ENCODE measurements around the gene SFRP5.

Gene SFRP5

DNA sequence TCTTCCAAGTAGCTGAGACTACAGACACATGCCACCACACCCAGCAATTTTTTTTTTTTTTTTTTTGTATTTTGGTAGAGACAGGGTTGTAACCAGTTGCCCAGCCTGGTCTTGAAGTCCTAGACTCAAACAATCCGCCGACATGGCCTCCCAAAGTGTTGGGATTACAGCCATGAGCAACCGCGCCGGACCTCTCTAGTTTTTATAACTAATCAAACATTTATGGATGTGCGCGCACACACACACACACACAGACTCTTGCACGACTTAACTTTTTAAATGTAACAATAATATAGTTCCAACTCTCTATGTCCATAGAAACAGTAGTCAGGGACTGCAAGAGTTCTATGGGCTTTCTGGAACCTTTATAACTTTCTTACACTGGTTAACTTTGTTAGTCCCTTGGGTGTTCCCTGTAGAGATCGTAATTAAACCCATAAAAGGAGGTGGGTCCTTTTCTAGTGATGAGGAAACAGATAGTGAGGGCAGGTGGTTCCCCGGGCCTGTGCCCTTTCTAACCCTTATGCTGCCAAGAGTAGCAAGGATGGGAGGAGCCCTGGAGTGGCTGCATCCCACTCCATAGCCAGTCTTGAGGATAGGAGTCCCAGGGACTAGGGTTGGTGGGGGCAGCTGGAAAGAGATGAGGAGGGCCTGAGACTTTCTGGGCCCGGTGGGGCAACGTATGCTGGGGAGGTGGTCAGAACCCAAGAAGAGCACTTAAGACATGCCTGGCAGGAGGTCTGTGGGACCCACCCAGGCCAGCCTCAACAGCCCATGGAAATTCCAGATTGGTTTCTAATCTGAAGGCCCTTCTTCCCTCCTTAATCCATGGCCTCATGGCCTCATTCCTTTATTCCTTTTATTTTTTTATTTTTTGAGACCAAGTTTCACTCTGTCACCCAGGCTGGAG is 49.7 kb downstream of the SFRP5 start:
- H3K4me3 Mint-ChIP-seq = no peak overlapping the region
- no peaks in the 10 kb centered on the region for H3K9me3 Mint-ChIP-seq
- H3K27ac Mint-ChIP-seq = no peak overlapping the region
- ATAC-seq (no peak), DNase-seq (no peak)
- H3K4me1 Mint-ChIP-seq = no peaks in the 10 kb centered on the region
- H3K36me3 Mint-ChIP-seq (ENCODE audit: low read depth) = no peaks in the 10 kb centered on the region
- H3K27me3 Mint-ChIP-seq = peaks cover 2% of the 10 kb centered on the region

DNA sequence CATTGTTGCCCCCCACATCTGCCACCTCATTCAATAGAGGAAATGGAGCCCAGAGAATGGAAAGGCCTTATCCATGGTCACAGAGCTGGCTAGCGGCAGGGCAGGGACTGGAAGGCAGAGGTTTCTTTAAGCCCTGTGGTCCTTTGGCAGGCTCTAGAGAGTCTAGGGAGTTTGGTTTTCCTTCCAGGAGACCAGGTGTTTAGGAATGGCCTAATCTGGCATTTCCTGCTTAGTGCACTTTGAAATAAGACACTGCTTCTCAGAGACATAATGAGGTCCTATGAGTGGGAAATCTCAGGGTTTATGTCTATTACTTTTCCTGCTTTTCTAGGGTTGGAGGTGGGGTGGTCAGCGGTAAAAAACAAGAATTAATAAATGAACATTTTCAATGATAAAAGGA is 52.2 kb downstream of the SFRP5 start:
- DNase-seq (no peak), ATAC-seq (no peak)
- Mint-ChIP-seq H3K36me3 (ENCODE audit: low read depth) (no peaks in the 10 kb centered on the region), H3K4me3 (no peak overlapping the region), H3K9me3 (no peaks in the 10 kb centered on the region), H3K4me1 (peaks cover 2% of the 10 kb centered on the region), H3K27me3 (peaks cover 10% of the 10 kb centered on the region), H3K27ac (no peak overlapping the region)

- Mint-ChIP-seq H3K9me3 (no peaks in the 10 kb centered on the region), H3K27me3 (peaks cover 11% of the 10 kb centered on the region), H3K36me3 (ENCODE audit: low read depth) (no peaks in the 10 kb centered on the region), H3K4me3 (no peak overlapping the region), H3K27ac (no peak overlapping the region), H3K4me1 (peaks cover 6% of the 10 kb centered on the region)
- DNase-seq (no peak), ATAC-seq (no peak)
Observed at GRCh38 chr10:97718659-97719142, 53.1 kb downstream of the SFRP5 start.

DNA sequence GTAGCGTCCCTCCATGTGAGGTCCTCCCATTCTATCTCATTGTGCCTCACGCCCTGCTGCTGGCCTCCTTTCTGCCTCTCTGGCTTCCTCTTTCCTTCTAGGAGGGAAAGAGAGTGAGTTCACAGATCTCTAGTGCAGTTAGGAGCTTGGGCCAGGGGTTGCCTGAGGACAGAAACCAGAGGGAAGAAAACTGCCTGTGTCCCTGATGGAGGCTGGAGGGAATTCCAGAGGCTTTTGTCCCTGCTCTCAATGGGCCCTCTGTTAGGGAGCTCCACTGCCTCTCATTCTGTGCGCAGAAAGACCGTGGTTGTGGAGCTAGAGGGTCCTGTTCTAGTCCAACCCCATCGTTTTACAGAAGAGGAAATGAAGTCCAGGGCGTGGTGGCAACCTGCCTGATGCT is 53.6 kb downstream of the SFRP5 start:
- Mint-ChIP-seq H3K27ac (no peak overlapping the region), H3K4me3 (no peak overlapping the region), H3K9me3 (no peaks in the 10 kb centered on the region), H3K27me3 (peaks cover 11% of the 10 kb centered on the region), H3K36me3 (ENCODE audit: low read depth) (no peaks in the 10 kb centered on the region), H3K4me1 (peaks cover 6% of the 10 kb centered on the region)
- no peak for DNase-seq
- ATAC-seq = no peak

DNA sequence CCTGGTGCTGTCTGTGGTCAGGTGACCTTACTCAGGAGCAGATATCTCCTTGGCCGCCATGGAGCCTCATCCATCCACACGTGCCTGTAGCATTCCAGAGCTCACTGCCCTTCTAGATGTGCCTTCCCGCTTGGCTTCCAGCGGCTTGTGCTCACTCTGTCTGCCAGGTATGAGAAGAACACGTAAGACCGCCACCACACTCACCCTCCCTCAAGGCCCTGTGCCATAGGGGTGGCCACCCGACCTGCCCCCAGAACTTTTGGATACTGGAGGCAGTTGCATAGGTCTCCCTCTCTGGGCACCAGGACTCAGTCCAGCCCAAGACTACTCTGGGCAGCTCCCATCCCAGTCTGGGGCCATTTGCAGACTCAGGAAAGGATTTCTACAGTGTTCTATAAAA is 54.2 kb downstream of the SFRP5 start:
- no peak overlapping the region for H3K27ac Mint-ChIP-seq
- no peaks in the 10 kb centered on the region for H3K9me3 Mint-ChIP-seq
- no peaks in the 10 kb centered on the region for H3K36me3 Mint-ChIP-seq (ENCODE audit: low read depth)
- peaks cover 10% of the 10 kb centered on the region for H3K4me1 Mint-ChIP-seq
- H3K4me3 Mint-ChIP-seq = no peak overlapping the region
- no peak for ATAC-seq
- DNase-seq = no peak
- H3K27me3 Mint-ChIP-seq = peaks cover 16% of the 10 kb centered on the region

All from activated naive CD8-positive, alpha-beta T cell treated with anti-CD3 and anti-CD28 coated beads, Interleukin-2, amount 50 U/mL, for 24 hours (primary cell).